ENCODE results near the gene SBF2. TPM values are rescaled to one million over a fixed set of nuclear protein-coding genes. Genes with fewer than 3 reads are reported as not detected.

The SBF2 gene
- total and polyA plus RNA-seq, 2 of the 13 experiments (the other 11 are each of a cell fraction or from before 2014, with no cell fraction given), result 24.0 to 45.8 TPM

GRCh38 chr11:10293423-10294289, at the start of gene SBF2 (continued):
- TF ChIP-seq HOXA9 (CRISPR knock-in tag; IDR thresholded peaks at IDR 0.05; ENCODE audit: borderline replicate concordance), result 0 out of 2 replicates have a peak, but pooled peaks have one; percentile 52
- TF ChIP-seq ZNF503 (CRISPR knock-in tag; IDR thresholded peaks at IDR 0.05), result no peak
- TF ChIP-seq JUND (CRISPR knock-in tag; IDR thresholded peaks at IDR 0.05), result no peak
- no peak for TF ChIP-seq TFDP2 (CRISPR knock-in tag; IDR thresholded peaks at IDR 0.05)
- TF ChIP-seq ZC3H4 (CRISPR knock-in tag; IDR thresholded peaks at IDR 0.05; ENCODE audit: borderline replicate concordance), result no peak
- no peak; the same call in 1 of the 2 replicates for TF ChIP-seq ZNF589 (CRISPR knock-in tag; conservative IDR thresholded peaks at IDR 0.05)
- TF ChIP-seq BCL3 (CRISPR knock-in tag; IDR thresholded peaks at IDR 0.05), result no peak
- no peak for TF ChIP-seq ZNF784 (CRISPR knock-in tag; IDR thresholded peaks at IDR 0.05; ENCODE audit: borderline replicate concordance)
- TF ChIP-seq ONECUT2 (CRISPR knock-in tag; IDR thresholded peaks at IDR 0.05), result no peak
- no peak for TF ChIP-seq ZNF33A (CRISPR knock-in tag; IDR thresholded peaks at IDR 0.05; ENCODE audit: borderline replicate concordance)
- TF ChIP-seq ZFP90 (CRISPR knock-in tag; IDR thresholded peaks at IDR 0.05; ENCODE audit: borderline replicate concordance), result no peak
- TF ChIP-seq ZBTB46 (CRISPR knock-in tag; IDR thresholded peaks at IDR 0.05; ENCODE audit: borderline replicate concordance), result no peak
- TF ChIP-seq E2F1 (CRISPR knock-in tag; IDR thresholded peaks at IDR 0.05), result no peak
- peak; percentile 87 for TF ChIP-seq MTERF4 (CRISPR knock-in tag; IDR thresholded peaks at IDR 0.05)
- no peak for TF ChIP-seq MAFK (conservative IDR thresholded peaks at IDR 0.05 in 1 of 2, IDR thresholded peaks at IDR 0.05 in 1 of 2; ENCODE audit: low read length in 2 of 2)
- no peak for TF ChIP-seq SRSF9 (IDR thresholded peaks at IDR 0.05; ENCODE audit: borderline replicate concordance, insufficient read depth, low read depth, low read length, poor library complexity, severe bottlenecking)
